Ectodermal cell (in vitro differentiated cells): ENCODE results near the gene TRAK1.

Experiments used
- H3K27ac ChIP-seq: 2 replicates; pipeline ENCODE4 v1.7.0; 2013; ENCODE audit warnings: mild to moderate bottlenecking, low read depth, low read length; ENCODE audit not compliant: insufficient read depth, poor library complexity, severe bottlenecking
- H3K27me3 ChIP-seq: 2 replicates; pipeline ENCODE4 v1.7.0; 2013; ENCODE audit warnings: mild to moderate bottlenecking, low read length; ENCODE audit not compliant: insufficient read depth, control insufficient read depth, poor library complexity, severe bottlenecking
- H3K36me3 ChIP-seq: one replicate; pipeline ENCODE4 v1.7.0; 2013; ENCODE audit warnings: low read length; ENCODE audit not compliant: control insufficient read depth, insufficient read depth
- H3K4me1 ChIP-seq: one replicate; pipeline ENCODE4 v1.7.0; 2013; ENCODE audit warnings: low read length; ENCODE audit not compliant: control insufficient read depth, insufficient read depth
- H3K4me3 ChIP-seq: 2 replicates; pipeline ENCODE4 v1.7.0; 2013; ENCODE audit warnings: low read depth, low read length, control low read depth; ENCODE audit not compliant: insufficient read depth
- H3K9me3 ChIP-seq: 2 replicates; pipeline ENCODE4 v1.7.0; 2013; ENCODE audit warnings: mild to moderate bottlenecking, low read length, moderate library complexity; ENCODE audit not compliant: control insufficient read depth
- WGBS, 2 experiments: methylation state at CpG; one replicate each; pipeline ENCODE4 v1.1.7; 2013; ENCODE audit warnings: missing lambda C conversion rate in 2 of 2; 5-methylcytosine and 5-hydroxymethylcytosine counted together

The TRAK1 gene

GRCh38 chr3:42274266-42274665, 183.1 kb downstream of the TRAK1 start:
- Histone ChIP-seq H3K27ac (no peak overlapping the region), H3K27me3 (no peaks in the 10 kb centered on the region), H3K4me1 (no peaks in the 10 kb centered on the region), H3K4me3 (no peak overlapping the region), H3K36me3 (no peaks in the 10 kb centered on the region), H3K9me3 (peaks cover 2% of the 10 kb centered on the region)

DNA sequence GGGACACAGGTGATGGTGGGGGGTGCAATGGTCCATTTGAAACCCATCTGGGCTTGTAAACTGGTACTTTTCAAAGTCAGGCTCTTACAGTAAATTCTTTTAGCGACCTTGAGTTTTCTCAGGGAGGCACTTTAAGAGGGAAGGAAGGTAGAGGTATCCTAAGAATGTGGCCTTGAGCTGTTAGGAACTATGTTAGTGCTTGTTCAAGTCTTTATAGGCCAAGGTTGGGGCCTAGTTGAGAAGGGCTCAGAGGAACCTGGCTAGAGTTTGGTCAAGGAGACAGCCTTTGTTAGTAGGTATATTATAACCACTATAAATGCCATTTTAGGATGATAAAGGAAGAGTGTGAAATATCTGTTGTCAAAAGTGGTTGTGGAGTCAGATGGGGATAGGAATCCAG, 184.1 kb downstream of the TRAK1 start:
- no peak overlapping the region for H3K27ac ChIP-seq
- no peaks in the 10 kb centered on the region for H3K4me1 ChIP-seq
- WGBS, 2 experiments: 78 to 86% methylated on average over 1 of the region's 1 CpG
- H3K27me3 ChIP-seq: no peaks in the 10 kb centered on the region
- H3K36me3 ChIP-seq: no peaks in the 10 kb centered on the region
- no peak overlapping the region for H3K4me3 ChIP-seq
- H3K9me3 ChIP-seq: peaks cover 2% of the 10 kb centered on the region
